Testis (tissue), 3 donors: ENCODE measurements around the gene DPH5. TPM values are rescaled to one million over a fixed set of nuclear protein-coding genes. Genes with fewer than 3 reads are reported as not detected.
"Not testable (repeated sequence)": the region's sequence is repeated elsewhere in the genome, so short reads cannot be mapped to it uniquely, and the experiment has no call there.

Experiments used
- DNase-seq: peaks from one replicate; pipeline ENCODE4 v3.0.0-alpha.2; 2019
- H3K27ac ChIP-seq, 2 donors: fragments of 200-600 bp; sonication (generic); one replicate each; pipeline ENCODE4 v1.5.1; 2019
- H3K27me3 ChIP-seq: fragments of 200-600 bp; sonication (generic); one replicate; pipeline ENCODE4 v1.5.1; 2019
- H3K36me3 ChIP-seq: fragments of 200-600 bp; sonication (generic); one replicate; pipeline ENCODE4 v1.5.1; 2017; ENCODE audit warnings: low read depth; ENCODE audit errors: missing control alignments
- H3K4me1 ChIP-seq: fragments of 200-600 bp; sonication (generic); one replicate; pipeline ENCODE4 v1.5.1; 2019
- H3K4me3 ChIP-seq, 2 donors: fragments of 200-600 bp; sonication (generic); one replicate each; pipeline ENCODE4 v1.5.1; 2017 to 2019
- H3K9me3 ChIP-seq: fragments of 200-600 bp; sonication (generic); one replicate; pipeline ENCODE4 v1.5.1; 2017
- POLR2A ChIP-seq: fragments of 450-650 bp; IDR thresholded peaks from one replicate; pipeline ENCODE4 v1.6.1; 2017; ENCODE audit warnings: antibody characterized with exemption, mild to moderate bottlenecking, moderate library complexity
- WGBS, 2 donors: methylation state at CpG; one replicate each; pipeline ENCODE4 v1.1.5; 2018; 5-methylcytosine and 5-hydroxymethylcytosine counted together
- intact Hi-C: fragments of 100-400 bp; cut with DNase I; formaldehyde crosslinking; loops from one replicate; pipeline ENCODE4 v1.15.1; 2023; ENCODE audit warnings: low total_unique reads
- polyA plus RNA-seq: library from polyadenylated mRNA; stranded (reverse); fragments of 350-450 nt; fragmentation: Illumina TruSeq; extraction: RNeasy Lipid Tissue Mini Kit (QIAGEN cat#74804); gene quantifications from one replicate; pipeline ENCODE4 v1.2.3, GENCODE V29; 2014; ENCODE audit warnings: low read depth, low replicate concordance; ENCODE audit not compliant: insufficient read depth
- total RNA-seq, 2 donors: library from RNA; depleted of rRNA; stranded (reverse); fragments of >200 nt; gene quantifications; one replicate each; pipeline ENCODE4 v1.2.3, GENCODE V29; 2016
- TF ChIP-seq, protein P1 (sequence below), 3 experiments: fragments of 450-650 bp in 2 of 3; fragments of 200-600 bp in 1 of 3; sonication (generic) in 1 of 3; IDR thresholded peaks; one replicate each; pipeline ENCODE4 v1.5.1; 2016 to 2019; ENCODE audit warnings: antibody characterized with exemption in 3 of 3, mild to moderate bottlenecking in 2 of 3, moderate library complexity in 1 of 3

The DPH5 gene
- total and polyA plus RNA-seq, 3 donors from 2014 or later: 18.2 to 26.9 (median 25.2) TPM

DNA sequence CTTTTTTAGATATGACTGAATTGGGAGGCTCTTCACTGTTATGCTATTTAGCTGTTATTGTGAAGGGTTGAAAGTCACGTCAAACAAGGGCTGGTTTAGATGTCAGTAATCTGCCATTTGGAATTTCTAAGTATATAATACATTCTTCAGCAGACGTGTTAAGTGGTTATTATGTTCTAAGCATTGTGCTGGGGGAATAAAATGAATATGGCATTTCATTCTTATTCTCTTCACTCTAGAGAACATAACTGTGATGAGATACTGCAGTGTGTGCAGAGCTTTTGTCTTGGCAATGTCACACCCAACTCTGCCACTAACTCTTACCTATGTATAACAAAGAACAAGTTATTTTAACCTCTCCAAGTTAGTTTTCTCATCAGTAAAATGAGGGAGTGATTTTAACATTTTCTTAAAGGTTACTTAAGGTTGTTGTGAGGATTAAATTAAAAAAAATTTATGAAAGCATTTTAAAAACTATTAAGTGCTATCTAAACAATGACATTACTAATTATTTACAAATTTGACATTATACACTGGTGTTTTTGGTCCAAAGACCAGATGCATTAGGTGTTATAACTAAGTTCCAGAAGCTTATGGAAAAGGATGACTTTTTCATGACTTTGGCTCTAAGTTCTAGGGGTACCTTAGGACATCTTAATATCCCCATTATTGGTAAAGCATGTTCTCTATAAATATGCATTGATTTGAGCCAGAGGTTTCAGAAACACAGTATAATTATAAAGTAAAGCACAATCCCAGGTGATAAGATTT lies 71.4 kb downstream of the DPH5 start:
- intact Hi-C loops: no loop called here
- DNase-seq: no peak
- Histone ChIP-seq H3K27me3 (no peaks in the 10 kb centered on the region), H3K4me3 (no peak overlapping the region), H3K4me1 (no peaks in the 10 kb centered on the region), H3K36me3 (no peaks in the 10 kb centered on the region), H3K9me3 (no peaks in the 10 kb centered on the region), H3K27ac (no peak overlapping the region)
- 91 to 96% methylated on average over 2 of the region's 2 CpGs for WGBS, 2 donors
- TF ChIP-seq POLR2A: no peak
- TF ChIP-seq, protein P1, sequence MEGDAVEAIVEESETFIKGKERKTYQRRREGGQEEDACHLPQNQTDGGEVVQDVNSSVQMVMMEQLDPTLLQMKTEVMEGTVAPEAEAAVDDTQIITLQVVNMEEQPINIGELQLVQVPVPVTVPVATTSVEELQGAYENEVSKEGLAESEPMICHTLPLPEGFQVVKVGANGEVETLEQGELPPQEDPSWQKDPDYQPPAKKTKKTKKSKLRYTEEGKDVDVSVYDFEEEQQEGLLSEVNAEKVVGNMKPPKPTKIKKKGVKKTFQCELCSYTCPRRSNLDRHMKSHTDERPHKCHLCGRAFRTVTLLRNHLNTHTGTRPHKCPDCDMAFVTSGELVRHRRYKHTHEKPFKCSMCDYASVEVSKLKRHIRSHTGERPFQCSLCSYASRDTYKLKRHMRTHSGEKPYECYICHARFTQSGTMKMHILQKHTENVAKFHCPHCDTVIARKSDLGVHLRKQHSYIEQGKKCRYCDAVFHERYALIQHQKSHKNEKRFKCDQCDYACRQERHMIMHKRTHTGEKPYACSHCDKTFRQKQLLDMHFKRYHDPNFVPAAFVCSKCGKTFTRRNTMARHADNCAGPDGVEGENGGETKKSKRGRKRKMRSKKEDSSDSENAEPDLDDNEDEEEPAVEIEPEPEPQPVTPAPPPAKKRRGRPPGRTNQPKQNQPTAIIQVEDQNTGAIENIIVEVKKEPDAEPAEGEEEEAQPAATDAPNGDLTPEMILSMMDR (IDR thresholded peaks at IDR 0.05): no peak

DNA sequence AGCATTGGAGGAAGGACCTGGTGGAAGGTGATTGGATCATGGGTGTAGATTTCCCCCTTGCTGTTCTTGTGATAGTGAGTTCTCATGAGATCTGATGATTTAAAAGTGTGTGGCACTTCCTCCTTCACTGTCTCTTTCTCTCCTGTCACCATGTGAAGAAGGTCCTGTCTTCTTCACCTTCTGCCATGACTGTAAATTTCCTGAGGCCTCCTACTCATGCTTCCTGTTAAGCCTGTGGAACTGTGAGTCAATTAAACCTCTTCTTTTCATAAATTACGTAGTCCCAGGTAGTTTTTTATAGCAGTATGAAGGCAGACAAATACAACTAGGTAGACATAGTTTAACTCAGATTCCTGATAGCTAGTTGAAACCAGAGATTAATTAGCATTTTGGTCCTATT lies 72.6 kb downstream of the DPH5 start:
- H3K9me3 ChIP-seq, H3K36me3 ChIP-seq, H3K27ac ChIP-seq, intact Hi-C loops, H3K4me1 ChIP-seq, H3K4me3 ChIP-seq, DNase-seq, H3K27me3 ChIP-seq: not testable (repeated sequence)
- 88 to 94% methylated on average over 1 of the region's 1 CpG for WGBS, 2 donors

DNA sequence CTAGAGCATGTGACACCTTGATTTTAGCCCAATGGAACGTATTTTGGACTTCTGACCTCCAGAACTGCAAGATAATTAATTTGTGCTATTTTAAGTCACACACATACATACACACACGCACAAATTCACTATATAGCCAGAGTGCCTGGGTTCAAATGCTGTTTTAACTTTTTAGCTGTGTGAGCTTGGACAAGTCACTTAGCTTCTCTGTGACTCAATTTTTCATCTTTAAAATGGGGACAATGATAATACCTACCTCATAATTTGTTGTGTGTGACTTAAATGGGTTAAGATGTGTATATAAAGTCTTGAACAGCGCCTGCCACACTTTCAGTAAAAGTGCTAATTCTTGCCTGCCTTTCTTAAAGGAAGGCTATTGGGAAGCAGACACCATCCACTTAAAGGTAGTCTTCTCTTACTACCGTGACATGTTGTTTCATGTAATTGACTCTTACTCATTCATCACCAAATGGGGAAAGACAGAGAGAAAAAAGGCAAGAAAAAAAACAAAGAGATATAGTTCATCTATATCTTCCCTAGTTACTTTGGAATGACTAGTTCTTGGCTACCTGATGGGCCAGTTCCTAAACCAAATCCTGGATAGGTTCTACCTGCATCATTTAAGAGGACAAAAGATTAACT lies 73.4 kb downstream of the DPH5 start:
- H3K36me3 ChIP-seq: no peaks in the 10 kb centered on the region
- intact Hi-C loops: no loop called here
- TF ChIP-seq, protein P1 (IDR thresholded peaks at IDR 0.05): no peak
- TF ChIP-seq POLR2A: no peak
- 94 to 96% methylated on average over 4 of the region's 4 CpGs for WGBS, 2 donors
- H3K4me1 ChIP-seq: no peaks in the 10 kb centered on the region
- no peak for DNase-seq
- H3K9me3 ChIP-seq: no peaks in the 10 kb centered on the region
- no peak overlapping the region for H3K4me3 ChIP-seq
- H3K27ac ChIP-seq: no peak overlapping the region
- H3K27me3 ChIP-seq: no peaks in the 10 kb centered on the region

DNA sequence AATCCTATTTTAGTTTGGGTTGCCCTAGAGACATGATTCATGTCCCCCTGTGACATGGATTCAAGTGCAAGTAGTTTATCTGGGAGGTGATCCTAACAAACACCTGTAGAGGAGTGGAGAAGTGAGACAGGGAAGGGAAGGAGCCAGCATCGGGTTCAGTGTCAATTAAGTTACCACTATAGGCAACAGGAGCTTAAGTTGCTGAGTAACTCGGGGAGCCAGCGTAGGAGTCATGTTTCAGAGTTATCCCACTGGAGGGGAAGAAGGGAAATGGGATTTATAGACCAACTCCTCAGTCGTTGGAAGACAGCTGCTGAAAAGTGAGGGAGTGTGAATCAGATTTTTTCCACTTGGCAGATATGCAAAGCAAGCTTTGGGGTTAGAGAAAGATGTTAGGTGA lies 74.8 kb downstream of the DPH5 start:
- intact Hi-C loops: no loop called here
- TF ChIP-seq, protein P1 (IDR thresholded peaks at IDR 0.05): no peak
- no peak for TF ChIP-seq POLR2A
- H3K27me3 ChIP-seq: no peaks in the 10 kb centered on the region
- H3K27ac ChIP-seq: no peak overlapping the region
- no peak for DNase-seq
- no peaks in the 10 kb centered on the region for H3K4me1 ChIP-seq
- no peaks in the 10 kb centered on the region for H3K36me3 ChIP-seq
- H3K9me3 ChIP-seq: no peaks in the 10 kb centered on the region
- H3K4me3 ChIP-seq: no peak overlapping the region
- 51 to 62% methylated on average over 4 of the region's 4 CpGs for WGBS, 2 donors

DNA sequence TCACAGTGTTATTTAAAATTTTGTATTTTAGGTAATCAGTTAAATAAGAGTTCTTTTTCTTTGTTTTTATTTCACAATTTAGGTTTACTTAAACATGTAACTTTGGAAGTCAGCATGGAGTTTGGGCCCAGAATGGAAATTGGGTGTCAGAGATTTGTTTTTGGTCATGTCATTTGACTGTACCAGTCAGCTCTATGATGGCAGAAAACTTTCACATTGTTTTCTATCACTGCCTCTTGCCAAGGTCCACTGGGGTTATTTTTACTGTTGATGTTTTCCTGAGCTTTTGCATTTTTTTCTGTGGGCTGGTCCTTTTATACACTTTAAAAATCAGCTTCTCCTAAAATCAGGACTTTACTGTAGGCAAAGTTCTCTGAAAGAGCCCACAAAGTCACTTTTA lies 75.2 kb downstream of the DPH5 start:
- Histone ChIP-seq H3K9me3 (no peaks in the 10 kb centered on the region), H3K27ac (no peak overlapping the region), H3K4me1 (no peaks in the 10 kb centered on the region), H3K4me3 (no peak overlapping the region), H3K36me3 (no peaks in the 10 kb centered on the region), H3K27me3 (no peaks in the 10 kb centered on the region)
- intact Hi-C loops: no loop called here
- TF ChIP-seq, protein P1 (IDR thresholded peaks at IDR 0.05): no peak
- no peak for TF ChIP-seq POLR2A
- DNase-seq: no peak

DNA sequence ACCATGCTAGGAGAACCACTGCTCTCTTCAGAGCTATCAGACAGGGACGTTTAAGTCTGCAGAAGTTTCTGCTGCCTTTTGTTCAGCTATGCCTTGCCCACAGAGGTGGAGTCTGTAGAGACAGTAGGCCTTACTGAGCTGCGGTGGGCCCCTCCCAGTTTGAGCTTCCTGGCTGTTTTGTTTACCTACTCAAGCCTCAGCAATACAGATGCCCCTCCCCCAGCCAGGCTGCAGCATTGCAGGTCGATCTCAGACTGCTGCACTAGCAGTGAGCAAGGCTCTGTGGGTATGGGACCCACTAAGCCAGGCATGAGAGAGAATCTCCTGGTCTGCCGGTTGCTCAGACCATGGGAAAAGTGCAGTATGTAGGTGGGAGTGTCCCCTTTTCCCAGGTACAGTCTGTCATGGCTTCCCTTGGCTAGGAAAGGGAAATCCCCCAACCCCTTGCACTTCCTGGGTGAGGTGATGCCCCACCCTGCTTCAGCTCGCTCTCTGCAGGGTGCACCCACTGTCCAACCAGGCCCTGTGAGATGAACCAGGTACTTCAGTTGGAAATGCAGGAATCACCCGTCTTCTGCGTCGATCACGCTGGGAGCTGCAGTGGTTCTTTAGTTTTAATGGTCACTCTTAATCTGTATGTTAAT lies 75.9 kb downstream of the DPH5 start:
- H3K27me3 ChIP-seq, H3K9me3 ChIP-seq, intact Hi-C loops, H3K4me1 ChIP-seq, H3K27ac ChIP-seq, H3K36me3 ChIP-seq, H3K4me3 ChIP-seq: not testable (repeated sequence)
- 80 to 97% methylated on average over 6 to 9 of the region's 9 CpGs for WGBS, 2 donors
- DNase-seq: peak; percentile 18

DNA sequence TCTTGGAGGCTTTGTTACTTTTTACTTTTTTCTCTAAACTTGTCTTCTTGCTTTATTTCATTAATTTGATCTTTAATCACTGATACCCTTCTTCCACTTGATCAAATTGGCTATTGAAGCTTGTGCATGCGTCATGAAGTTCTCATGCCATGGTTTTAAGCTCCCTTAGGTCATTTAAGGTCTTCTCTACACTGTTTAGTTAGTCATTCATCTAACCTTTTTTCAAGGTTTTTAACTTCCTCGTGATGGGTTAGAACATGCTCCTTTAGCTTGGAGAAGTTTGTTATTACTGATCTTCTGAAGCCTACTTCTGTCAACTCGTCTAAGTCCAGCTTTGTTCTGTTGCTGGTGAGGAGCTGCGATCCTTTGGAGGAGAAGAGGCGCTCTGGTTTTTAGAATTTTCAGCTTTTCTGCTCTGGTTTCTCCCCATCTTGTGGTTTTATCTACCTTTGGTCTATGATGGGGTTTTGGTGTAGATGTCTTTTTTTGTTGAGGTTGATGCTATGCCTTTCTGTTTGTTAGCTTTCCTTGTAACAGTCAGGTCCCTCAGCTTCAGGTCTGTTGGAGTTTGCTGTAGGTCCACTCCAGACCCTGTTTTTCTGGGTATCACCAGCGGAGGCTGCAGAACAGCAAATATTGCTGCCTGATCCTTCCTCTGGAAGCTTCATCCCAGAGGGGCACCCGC lies 76.7 kb downstream of the DPH5 start:
- WGBS, 2 donors: 96 to 97% methylated on average over 7 of the region's 7 CpGs

More for the DNA sequence above, 76.7 kb downstream of the DPH5 start:
- H3K4me1 ChIP-seq, intact Hi-C loops, H3K27ac ChIP-seq, DNase-seq, H3K36me3 ChIP-seq, H3K27me3 ChIP-seq, H3K4me3 ChIP-seq, H3K9me3 ChIP-seq: not testable (repeated sequence)
